Measurements from ENCODE around the gene ZFP1. TPM values are rescaled to one million over a fixed set of nuclear protein-coding genes. Genes with fewer than 3 reads are reported as not detected.

Gene ZFP1
- total and polyA plus RNA-seq, 2 donors (not counting 1 experiment from before 2014, with no cell fraction given), result 9.8 to 14.4 TPM

GRCh38 chr16:75105306-75106061 is 42.8 kb upstream of the ZFP1 start:
- Histone ChIP-seq H3K4me2 (ENCODE audit: extremely low read depth, insufficient read depth, low read length) (no peak overlapping the region), H3K27me3 (ENCODE audit: control insufficient read depth, insufficient read depth, low read length) (no peaks in the 10 kb centered on the region), H3K9me3 (ENCODE audit: control insufficient read depth, insufficient read depth, low read depth, low read length) (no peaks in the 10 kb centered on the region), H3K4me1 (ENCODE audit: control insufficient read depth, extremely low read depth, insufficient read depth, low read length) (peaks cover 36% of the 10 kb centered on the region), H3K79me2 (ENCODE audit: control insufficient read depth, insufficient read depth, low read length) (no peaks in the 10 kb centered on the region), H2AFZ (ENCODE audit: low read length) (no peak overlapping the region), H3K4me3 (replicated peaks in 1 of 4; ENCODE audit: control extremely low read depth in 1 of 4, insufficient read depth in 1 of 4, low read depth in 3 of 4, low read length in 4 of 4) (no peak overlapping the region), H4K20me1 (ENCODE audit: control insufficient read depth, extremely low read depth, insufficient read depth, low read length) (no peaks in the 10 kb centered on the region), H3K27ac (ENCODE audit: insufficient read depth, low read length) (no peak overlapping the region), H3K36me3 (ENCODE audit: control insufficient read depth, insufficient read depth, low read length) (no peaks in the 10 kb centered on the region), H3K9ac (ENCODE audit: insufficient read depth, low read length) (no peak overlapping the region)
- peak in 1 of 2 donors; percentile 83 for DNase-seq (ENCODE audit: low read depth in 2 of 2)
- TF ChIP-seq, protein P1, sequence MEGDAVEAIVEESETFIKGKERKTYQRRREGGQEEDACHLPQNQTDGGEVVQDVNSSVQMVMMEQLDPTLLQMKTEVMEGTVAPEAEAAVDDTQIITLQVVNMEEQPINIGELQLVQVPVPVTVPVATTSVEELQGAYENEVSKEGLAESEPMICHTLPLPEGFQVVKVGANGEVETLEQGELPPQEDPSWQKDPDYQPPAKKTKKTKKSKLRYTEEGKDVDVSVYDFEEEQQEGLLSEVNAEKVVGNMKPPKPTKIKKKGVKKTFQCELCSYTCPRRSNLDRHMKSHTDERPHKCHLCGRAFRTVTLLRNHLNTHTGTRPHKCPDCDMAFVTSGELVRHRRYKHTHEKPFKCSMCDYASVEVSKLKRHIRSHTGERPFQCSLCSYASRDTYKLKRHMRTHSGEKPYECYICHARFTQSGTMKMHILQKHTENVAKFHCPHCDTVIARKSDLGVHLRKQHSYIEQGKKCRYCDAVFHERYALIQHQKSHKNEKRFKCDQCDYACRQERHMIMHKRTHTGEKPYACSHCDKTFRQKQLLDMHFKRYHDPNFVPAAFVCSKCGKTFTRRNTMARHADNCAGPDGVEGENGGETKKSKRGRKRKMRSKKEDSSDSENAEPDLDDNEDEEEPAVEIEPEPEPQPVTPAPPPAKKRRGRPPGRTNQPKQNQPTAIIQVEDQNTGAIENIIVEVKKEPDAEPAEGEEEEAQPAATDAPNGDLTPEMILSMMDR (conservative IDR thresholded peaks at IDR 0.05 in 1 of 2, IDR thresholded peaks at IDR 0.05 in 1 of 2; ENCODE audit: low read depth in 1 of 2, low read length in 2 of 2), result no peak
- TF ChIP-seq EZH2 (IDR thresholded peaks at IDR 0.05; ENCODE audit: low read length, missing control alignments), result no peak

DNA sequence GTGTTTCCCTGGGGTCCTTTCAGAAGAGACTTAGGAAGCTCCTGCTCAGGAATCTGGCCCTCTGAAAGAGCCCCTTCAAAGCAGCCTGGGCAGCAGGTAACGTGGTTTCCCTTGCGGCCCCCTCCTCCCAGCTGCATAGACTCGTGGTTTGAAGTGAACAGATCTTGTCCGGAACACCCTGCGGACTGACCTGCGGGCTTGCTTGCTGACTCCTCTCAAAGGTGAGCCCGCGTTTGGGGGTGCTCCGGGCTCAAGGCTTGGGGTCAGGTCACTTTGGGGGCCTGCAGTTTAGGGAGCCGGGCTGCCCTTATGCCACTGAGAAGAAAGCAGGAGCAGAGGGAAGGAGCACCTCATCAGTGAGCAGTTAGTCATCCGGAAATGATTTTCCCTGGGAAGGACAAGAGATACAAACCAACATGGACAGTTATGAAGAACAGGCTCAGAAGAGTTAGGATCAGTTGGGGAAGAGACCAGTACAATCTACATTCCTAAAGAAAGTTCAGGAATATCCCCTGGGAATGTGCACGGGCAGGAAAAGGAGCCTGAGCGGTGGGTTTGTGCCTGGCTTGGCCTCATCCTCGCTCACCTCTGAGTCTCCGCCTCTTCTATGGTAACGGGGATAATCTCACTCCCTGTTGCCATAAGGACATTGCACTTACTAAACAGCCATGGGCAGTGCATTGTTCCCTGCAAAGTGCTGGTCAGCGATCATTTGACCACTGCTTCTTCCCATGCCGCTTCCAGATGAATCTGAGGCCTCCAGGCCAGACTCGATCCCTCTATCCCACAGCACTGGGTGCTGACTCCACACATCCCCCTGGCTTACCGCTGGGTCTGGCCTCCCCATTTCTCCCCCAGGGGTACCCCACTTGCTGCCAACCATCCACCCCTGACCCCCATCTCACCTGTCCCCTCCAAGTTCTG is 41.7 kb upstream of the ZFP1 start:
- TF ChIP-seq, protein P1 (conservative IDR thresholded peaks at IDR 0.05 in 1 of 2, IDR thresholded peaks at IDR 0.05 in 1 of 2; ENCODE audit: low read depth in 1 of 2, low read length in 2 of 2), result no peak
- no peak for TF ChIP-seq EZH2 (IDR thresholded peaks at IDR 0.05; ENCODE audit: low read length, missing control alignments)
- no peak for DNase-seq (ENCODE audit: low read depth in 2 of 2)
- Histone ChIP-seq H2AFZ (ENCODE audit: low read length) (no peak overlapping the region), H3K4me3 (replicated peaks in 1 of 4; ENCODE audit: control extremely low read depth in 1 of 4, insufficient read depth in 1 of 4, low read depth in 3 of 4, low read length in 4 of 4) (no peak overlapping the region), H3K79me2 (ENCODE audit: control insufficient read depth, insufficient read depth, low read length) (no peaks in the 10 kb centered on the region), H3K9me3 (ENCODE audit: control insufficient read depth, insufficient read depth, low read depth, low read length) (no peaks in the 10 kb centered on the region), H3K36me3 (ENCODE audit: control insufficient read depth, insufficient read depth, low read length) (no peaks in the 10 kb centered on the region), H3K4me2 (ENCODE audit: extremely low read depth, insufficient read depth, low read length) (no peak overlapping the region), H3K27ac (ENCODE audit: insufficient read depth, low read length) (no peak overlapping the region), H4K20me1 (ENCODE audit: control insufficient read depth, extremely low read depth, insufficient read depth, low read length) (no peaks in the 10 kb centered on the region), H3K27me3 (ENCODE audit: control insufficient read depth, insufficient read depth, low read length) (no peaks in the 10 kb centered on the region), H3K4me1 (ENCODE audit: control insufficient read depth, extremely low read depth, insufficient read depth, low read length) (peaks cover 44% of the 10 kb centered on the region), H3K9ac (ENCODE audit: insufficient read depth, low read length) (no peak overlapping the region)

DNA sequence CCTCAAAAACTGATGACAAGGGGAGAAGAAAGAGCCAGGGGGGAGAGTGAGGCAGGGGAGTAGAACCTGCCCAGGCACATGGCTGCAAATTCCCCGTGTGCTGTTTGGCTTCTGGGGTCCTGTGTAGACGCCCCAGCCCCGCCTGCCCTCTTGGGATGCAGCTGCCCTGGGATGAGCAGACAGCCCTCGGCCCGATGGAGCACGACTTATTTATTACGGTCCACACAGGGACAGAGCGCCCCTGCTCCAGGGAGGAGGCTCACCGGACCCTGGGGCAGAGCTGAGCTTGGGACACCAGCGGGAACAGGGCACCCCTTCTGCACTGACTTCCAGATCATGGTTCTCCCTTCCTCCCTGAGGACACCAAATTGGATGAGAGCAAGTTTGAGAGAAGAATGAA is 40.8 kb upstream of the ZFP1 start:
- TF ChIP-seq, protein P1 (conservative IDR thresholded peaks at IDR 0.05 in 1 of 2, IDR thresholded peaks at IDR 0.05 in 1 of 2; ENCODE audit: low read depth in 1 of 2, low read length in 2 of 2), result no peak
- TF ChIP-seq EZH2 (IDR thresholded peaks at IDR 0.05; ENCODE audit: low read length, missing control alignments), result no peak
- no peak for DNase-seq (ENCODE audit: low read depth in 2 of 2)
- Histone ChIP-seq H3K79me2 (ENCODE audit: control insufficient read depth, insufficient read depth, low read length) (no peaks in the 10 kb centered on the region), H3K4me2 (ENCODE audit: extremely low read depth, insufficient read depth, low read length) (peak overlapping the region; percentile 27), H4K20me1 (ENCODE audit: control insufficient read depth, extremely low read depth, insufficient read depth, low read length) (no peaks in the 10 kb centered on the region), H3K4me1 (ENCODE audit: control insufficient read depth, extremely low read depth, insufficient read depth, low read length) (peaks cover 44% of the 10 kb centered on the region), H3K9me3 (ENCODE audit: control insufficient read depth, insufficient read depth, low read depth, low read length) (no peaks in the 10 kb centered on the region), H2AFZ (ENCODE audit: low read length) (no peak overlapping the region), H3K4me3 (replicated peaks in 1 of 4; ENCODE audit: control extremely low read depth in 1 of 4, insufficient read depth in 1 of 4, low read depth in 3 of 4, low read length in 4 of 4) (no peak overlapping the region), H3K27me3 (ENCODE audit: control insufficient read depth, insufficient read depth, low read length) (no peaks in the 10 kb centered on the region), H3K27ac (ENCODE audit: insufficient read depth, low read length) (peak overlapping the region; percentile 21), H3K9ac (ENCODE audit: insufficient read depth, low read length) (no peak overlapping the region), H3K36me3 (ENCODE audit: control insufficient read depth, insufficient read depth, low read length) (no peaks in the 10 kb centered on the region)

All from fibroblast of lung (primary cell).